DOHH2 (cell line): Measurements from ENCODE around the gene CLEC10A.
"Not testable (repeated sequence)": the region's sequence is repeated elsewhere in the genome, so short reads cannot be mapped to it uniquely, and the experiment has no call there.

Experiments used
- H3F3A ChIP-seq: fragments of 200-600 bp; sonication (generic), shearing (Covaris generic); 2 replicates; pipeline ENCODE4 v1.6.0; 2016; ENCODE audit warnings: antibody characterized with exemption, mild to moderate bottlenecking; ENCODE audit not compliant: control insufficient read depth, insufficient read depth
- H3K27ac ChIP-seq: fragments of 200-600 bp; sonication (generic); 2 replicates; pipeline ENCODE4 v1.5.1; 2014; ENCODE audit warnings: low read depth, mild to moderate bottlenecking, low read length, moderate library complexity
- H3K27me3 ChIP-seq: fragments of 200-600 bp; sonication (generic); 2 replicates; pipeline ENCODE4 v1.6.1; 2014; ENCODE audit warnings: mild to moderate bottlenecking, low read length, mixed read lengths; ENCODE audit not compliant: control insufficient read depth
- H3K36me3 ChIP-seq: fragments of 200-600 bp; sonication (generic); 2 replicates; pipeline ENCODE4 v1.6.1; 2014; ENCODE audit warnings: mild to moderate bottlenecking, low read length, moderate library complexity, mixed read lengths; ENCODE audit not compliant: control insufficient read depth
- H3K4me1 ChIP-seq: fragments of 200-600 bp; sonication (generic); 2 replicates; pipeline ENCODE4 v1.6.1; 2014; ENCODE audit warnings: mild to moderate bottlenecking, low read length, mixed read lengths; ENCODE audit not compliant: control insufficient read depth
- H3K4me2 ChIP-seq: fragments of 200-600 bp; sonication (generic); 2 replicates; pipeline ENCODE4 v1.6.0; 2014; ENCODE audit warnings: mild to moderate bottlenecking, low read length, moderate library complexity
- H3K4me3 ChIP-seq: fragments of 200-600 bp; sonication (generic); 2 replicates; pipeline ENCODE4 v1.5.1; 2014; ENCODE audit warnings: mild to moderate bottlenecking, low read length, mixed read lengths
- H3K79me2 ChIP-seq: fragments of 200-600 bp; sonication (generic); 2 replicates; pipeline ENCODE4 v1.6.1; 2014; ENCODE audit warnings: mild to moderate bottlenecking, low read length, mixed read lengths; ENCODE audit not compliant: control insufficient read depth
- H3K9me2 ChIP-seq: fragments of 200-600 bp; sonication (generic); replicated peaks from 2 replicates; pipeline ENCODE4 v1.6.1; 2014; ENCODE audit warnings: mild to moderate bottlenecking, low read length, mixed read lengths; ENCODE audit not compliant: control insufficient read depth
- H3K9me3 ChIP-seq: fragments of 200-600 bp; sonication (generic); 2 replicates; pipeline ENCODE4 v1.6.1; 2014; ENCODE audit warnings: antibody characterized with exemption, low read length, mixed read lengths; ENCODE audit not compliant: control insufficient read depth, insufficient read depth
- H4K20me1 ChIP-seq: fragments of 200-600 bp; sonication (generic); 2 replicates; pipeline ENCODE4 v1.6.0; 2014; ENCODE audit warnings: low read depth, mild to moderate bottlenecking, antibody characterized with exemption, low read length, moderate library complexity; ENCODE audit not compliant: control insufficient read depth, insufficient read depth
- EZH2phosphoT487 ChIP-seq: fragments of 200-600 bp; sonication (generic); IDR thresholded peaks from 2 replicates; pipeline ENCODE4 v1.6.1; 2017; ENCODE audit warnings: borderline replicate concordance, mild to moderate bottlenecking, antibody characterized with exemption, low read length, moderate library complexity, mixed read lengths
- TF ChIP-seq, protein P1 (sequence below): fragments of 200-600 bp; sonication (generic); IDR thresholded peaks from one replicate; pipeline ENCODE4 v1.5.1; 2014; ENCODE audit warnings: antibody characterized with exemption, mild to moderate bottlenecking, low read depth, low read length; ENCODE audit not compliant: poor library complexity, severe bottlenecking

Gene CLEC10A

DNA sequence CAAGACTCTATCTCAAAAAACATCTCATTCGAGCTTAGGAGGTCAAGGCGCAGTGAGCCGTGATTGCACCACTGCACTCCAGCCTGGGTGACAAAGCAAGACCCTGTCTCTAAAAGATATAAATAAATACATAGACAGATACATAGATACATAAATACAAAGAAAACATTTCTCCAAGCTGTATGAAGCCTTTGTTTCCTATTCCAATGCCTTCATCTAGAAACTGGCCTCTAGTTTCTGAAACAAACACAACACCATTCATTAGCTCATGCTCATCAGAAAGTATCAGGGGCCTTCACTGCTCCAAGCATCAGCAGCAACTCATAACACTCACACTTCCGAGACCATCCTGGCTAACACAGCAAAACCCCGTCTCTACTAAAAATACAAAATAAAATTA, 44.9 kb upstream of the CLEC10A start:
- TF ChIP-seq, protein P1, sequence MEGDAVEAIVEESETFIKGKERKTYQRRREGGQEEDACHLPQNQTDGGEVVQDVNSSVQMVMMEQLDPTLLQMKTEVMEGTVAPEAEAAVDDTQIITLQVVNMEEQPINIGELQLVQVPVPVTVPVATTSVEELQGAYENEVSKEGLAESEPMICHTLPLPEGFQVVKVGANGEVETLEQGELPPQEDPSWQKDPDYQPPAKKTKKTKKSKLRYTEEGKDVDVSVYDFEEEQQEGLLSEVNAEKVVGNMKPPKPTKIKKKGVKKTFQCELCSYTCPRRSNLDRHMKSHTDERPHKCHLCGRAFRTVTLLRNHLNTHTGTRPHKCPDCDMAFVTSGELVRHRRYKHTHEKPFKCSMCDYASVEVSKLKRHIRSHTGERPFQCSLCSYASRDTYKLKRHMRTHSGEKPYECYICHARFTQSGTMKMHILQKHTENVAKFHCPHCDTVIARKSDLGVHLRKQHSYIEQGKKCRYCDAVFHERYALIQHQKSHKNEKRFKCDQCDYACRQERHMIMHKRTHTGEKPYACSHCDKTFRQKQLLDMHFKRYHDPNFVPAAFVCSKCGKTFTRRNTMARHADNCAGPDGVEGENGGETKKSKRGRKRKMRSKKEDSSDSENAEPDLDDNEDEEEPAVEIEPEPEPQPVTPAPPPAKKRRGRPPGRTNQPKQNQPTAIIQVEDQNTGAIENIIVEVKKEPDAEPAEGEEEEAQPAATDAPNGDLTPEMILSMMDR = no peak
- no peak for TF ChIP-seq EZH2phosphoT487
- no peaks in the 10 kb centered on the region for H3K9me3 ChIP-seq
- no peak overlapping the region for H3K27ac ChIP-seq
- H3K4me2 ChIP-seq = no peak overlapping the region
- H3K36me3 ChIP-seq = no peaks in the 10 kb centered on the region
- no peaks in the 10 kb centered on the region for H3F3A ChIP-seq
- H3K4me1 ChIP-seq = no peaks in the 10 kb centered on the region
- H3K9me2 ChIP-seq = no peaks in the 10 kb centered on the region
- H3K79me2 ChIP-seq = no peaks in the 10 kb centered on the region
- peaks cover 12% of the 10 kb centered on the region for H3K27me3 ChIP-seq
- no peak overlapping the region for H3K4me3 ChIP-seq
- no peaks in the 10 kb centered on the region for H4K20me1 ChIP-seq

DNA sequence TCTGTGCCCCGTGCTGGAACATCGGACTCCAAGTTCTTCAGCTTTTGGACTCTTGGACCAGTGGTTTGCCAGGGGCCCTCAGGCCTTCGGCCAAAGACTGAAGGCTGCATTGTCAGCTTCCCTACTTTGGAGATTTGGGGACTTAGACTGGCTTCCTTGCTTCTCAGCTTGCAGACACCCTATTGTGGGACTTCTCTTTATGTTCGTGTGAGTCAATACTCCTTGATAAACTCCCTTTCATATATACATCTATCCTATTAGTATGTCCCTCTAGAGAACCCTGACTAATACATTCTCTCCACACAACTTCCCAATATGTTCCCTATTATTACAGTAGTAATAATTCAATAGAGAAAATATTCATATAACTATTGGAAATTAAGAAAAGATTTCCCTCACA, 43.8 kb upstream of the CLEC10A start:
- H3K4me2 ChIP-seq = no peak overlapping the region
- no peaks in the 10 kb centered on the region for H4K20me1 ChIP-seq
- H3K27me3 ChIP-seq = peaks cover 7% of the 10 kb centered on the region
- TF ChIP-seq EZH2phosphoT487 = no peak
- TF ChIP-seq, protein P1 = no peak
- H3K36me3 ChIP-seq = no peaks in the 10 kb centered on the region
- H3K27ac ChIP-seq = no peak overlapping the region
- H3K4me3 ChIP-seq = no peak overlapping the region
- H3F3A ChIP-seq = no peaks in the 10 kb centered on the region
- H3K9me2 ChIP-seq = no peaks in the 10 kb centered on the region
- H3K9me3 ChIP-seq = no peaks in the 10 kb centered on the region
- H3K79me2 ChIP-seq = no peaks in the 10 kb centered on the region
- no peaks in the 10 kb centered on the region for H3K4me1 ChIP-seq

DNA sequence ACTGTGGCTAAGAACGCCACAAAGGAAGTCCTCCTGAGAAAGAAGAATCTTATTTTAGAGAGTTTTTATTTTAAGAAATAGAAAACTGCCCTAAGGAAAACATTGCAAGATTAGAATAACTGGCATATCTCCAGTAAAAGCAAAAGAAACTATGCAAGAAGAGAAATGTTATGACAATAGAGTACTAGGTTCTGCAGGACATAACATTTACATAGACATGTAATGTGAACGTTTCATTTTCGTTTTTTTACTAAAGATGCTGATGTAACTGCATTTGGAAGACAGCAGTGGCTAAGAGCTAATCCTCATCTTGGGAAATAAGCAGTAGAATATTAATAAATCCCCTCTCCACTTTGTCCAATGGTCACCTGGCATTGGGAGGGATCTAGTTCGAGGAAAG, 42.3 kb upstream of the CLEC10A start:
- no peak overlapping the region for H3K4me3 ChIP-seq
- H3F3A ChIP-seq = no peaks in the 10 kb centered on the region
- H3K9me3 ChIP-seq = no peaks in the 10 kb centered on the region
- no peaks in the 10 kb centered on the region for H3K9me2 ChIP-seq
- H4K20me1 ChIP-seq = no peaks in the 10 kb centered on the region
- H3K36me3 ChIP-seq = no peaks in the 10 kb centered on the region
- no peaks in the 10 kb centered on the region for H3K79me2 ChIP-seq
- no peak overlapping the region for H3K27ac ChIP-seq
- no peaks in the 10 kb centered on the region for H3K4me1 ChIP-seq
- H3K4me2 ChIP-seq = no peak overlapping the region
- H3K27me3 ChIP-seq = peaks cover 3% of the 10 kb centered on the region; the same call in 1 of the 2 replicates
- TF ChIP-seq, protein P1 = no peak
- no peak for TF ChIP-seq EZH2phosphoT487

DNA sequence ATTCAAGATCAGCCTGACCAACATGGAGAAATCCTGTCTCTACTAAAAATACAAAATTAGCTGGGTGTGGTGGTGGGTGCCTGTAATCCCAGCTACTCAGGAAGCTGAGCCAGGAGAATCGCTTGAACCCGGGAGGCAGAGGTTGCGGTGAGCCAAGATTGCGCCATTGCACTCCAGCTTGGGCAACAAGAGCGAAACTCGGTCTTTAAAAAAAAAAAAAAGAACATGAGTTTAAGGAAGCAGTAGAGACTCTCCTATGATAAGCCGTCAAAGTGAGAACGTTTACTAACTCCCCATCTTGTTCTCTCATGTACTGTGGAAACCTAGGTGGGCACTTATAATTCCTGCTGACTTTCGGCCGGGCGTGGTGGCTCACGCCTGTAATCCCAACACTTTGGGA, 40.6 kb upstream of the CLEC10A start:
- H3K27me3 ChIP-seq, H3F3A ChIP-seq, H3K4me1 ChIP-seq, H3K4me3 ChIP-seq, H3K79me2 ChIP-seq, H3K9me2 ChIP-seq, H4K20me1 ChIP-seq, H3K27ac ChIP-seq, H3K4me2 ChIP-seq, H3K36me3 ChIP-seq, H3K9me3 ChIP-seq: not testable (repeated sequence)
